ENCODE data around the gene PIP5K1B.

PIP5K1B gene

DNA sequence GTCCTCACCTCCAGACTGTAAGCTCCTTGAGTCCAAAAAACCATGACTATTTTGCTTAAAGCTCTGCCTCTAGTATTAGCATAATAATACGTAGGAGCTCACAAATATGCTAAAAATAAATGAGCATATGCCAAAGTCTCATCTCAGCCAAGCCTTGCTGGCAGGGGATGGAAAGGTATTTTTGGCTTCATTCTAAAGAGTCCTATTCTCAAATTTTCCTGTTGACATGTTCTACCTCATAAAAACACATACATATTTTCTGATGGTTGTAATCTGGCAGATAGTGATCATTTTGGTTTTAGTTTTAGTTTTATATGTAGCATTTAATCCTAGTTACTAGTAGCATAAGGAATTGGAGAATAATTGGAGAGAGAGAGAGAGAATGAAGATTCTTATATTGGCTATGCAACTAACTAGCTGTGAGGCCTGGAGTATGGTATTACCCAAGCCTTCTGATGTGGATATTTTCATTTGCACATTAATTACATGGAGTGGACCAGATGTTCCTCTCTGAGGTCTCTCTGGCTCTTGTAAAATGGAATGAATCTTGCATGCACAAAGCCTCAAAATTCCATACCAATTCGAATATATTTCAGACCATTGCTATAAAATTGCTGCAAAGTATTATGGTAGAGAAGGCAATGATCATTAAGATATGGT lies 55.8 kb downstream of the PIP5K1B start:
- Histone ChIP-seq H3K9ac (ENCODE audit: insufficient read length) (no peak overlapping the region), H3K4me3 (no peak overlapping the region), H3K9me3 (ENCODE audit: low read depth, low read length) (no peaks in the 10 kb centered on the region), H3K27ac (no peak overlapping the region), H3K36me3 (ENCODE audit: insufficient read depth, low read length) (no peaks in the 10 kb centered on the region)
- DNase-seq (ENCODE audit: low read depth, low spot score), result no peak
- TF ChIP-seq POLR2AphosphoS5 (IDR thresholded peaks at IDR 0.05; ENCODE audit: borderline replicate concordance, low read depth, low read length), result no peak
- no peak for TF ChIP-seq FOXP2 (optimal IDR thresholded peaks at IDR 0.05; ENCODE audit: control extremely low read depth, extremely low read length, insufficient read depth)
- no peak for TF ChIP-seq EZH2 (IDR thresholded peaks at IDR 0.05)

DNA sequence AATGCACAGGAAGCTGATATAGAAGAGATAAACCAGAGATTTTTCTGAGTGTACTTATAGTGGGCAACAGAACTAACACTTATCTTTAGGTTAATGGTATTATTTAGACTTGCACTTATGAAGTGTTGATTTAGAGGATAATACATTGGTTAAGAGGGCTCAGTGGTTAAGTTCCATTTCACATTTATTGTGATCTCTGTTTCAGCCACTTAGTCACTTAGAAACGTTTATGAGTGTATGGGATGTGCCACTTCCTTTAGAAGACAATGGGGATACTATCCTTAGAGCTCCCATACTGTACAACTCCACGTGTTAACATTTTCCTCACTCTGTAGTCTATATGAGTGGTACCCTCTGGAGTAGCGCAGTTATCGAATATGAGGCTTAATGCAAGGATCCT lies 57.5 kb downstream of the PIP5K1B start:
- TF ChIP-seq EZH2 (IDR thresholded peaks at IDR 0.05), result no peak
- no peak for TF ChIP-seq POLR2AphosphoS5 (IDR thresholded peaks at IDR 0.05; ENCODE audit: borderline replicate concordance, low read depth, low read length)
- no peak for TF ChIP-seq FOXP2 (optimal IDR thresholded peaks at IDR 0.05; ENCODE audit: control extremely low read depth, extremely low read length, insufficient read depth)

DNA sequence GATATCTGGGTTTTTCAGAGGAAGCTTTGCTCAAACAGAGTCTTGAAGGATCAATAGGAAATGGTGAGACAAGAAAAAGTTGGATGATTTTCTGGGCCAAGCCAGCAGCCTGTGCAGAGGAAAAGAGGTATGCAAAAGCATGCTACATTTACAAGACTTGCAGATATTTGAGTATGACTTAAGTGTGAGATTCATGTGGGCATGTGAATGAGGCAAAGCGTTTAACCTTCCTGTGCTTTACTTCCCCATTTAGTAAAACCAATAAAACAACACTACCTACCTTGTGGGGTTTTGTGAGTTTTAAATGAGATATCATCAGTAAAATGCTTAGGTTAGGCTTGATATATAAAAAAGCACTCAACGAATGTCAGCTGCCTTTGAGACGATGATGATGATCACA lies 58.1 kb downstream of the PIP5K1B start:
- no peak overlapping the region for H3K4me3 ChIP-seq
- no peak for TF ChIP-seq EZH2 (IDR thresholded peaks at IDR 0.05)
- TF ChIP-seq FOXP2 (optimal IDR thresholded peaks at IDR 0.05; ENCODE audit: control extremely low read depth, extremely low read length, insufficient read depth), result no peak
- H3K36me3 ChIP-seq (ENCODE audit: insufficient read depth, low read length), result no peaks in the 10 kb centered on the region
- H3K9me3 ChIP-seq (ENCODE audit: low read depth, low read length), result no peaks in the 10 kb centered on the region
- no peak overlapping the region for H3K27ac ChIP-seq
- no peak for DNase-seq (ENCODE audit: low read depth, low spot score)
- H3K9ac ChIP-seq (ENCODE audit: insufficient read length), result no peak overlapping the region

More for the DNA sequence above, 57.5 kb downstream of the PIP5K1B start:
- Histone ChIP-seq H3K4me3 (no peak overlapping the region), H3K9ac (ENCODE audit: insufficient read length) (no peak overlapping the region), H3K36me3 (ENCODE audit: insufficient read depth, low read length) (no peaks in the 10 kb centered on the region), H3K9me3 (ENCODE audit: low read depth, low read length) (no peaks in the 10 kb centered on the region), H3K27ac (no peak overlapping the region)
- no peak for DNase-seq (ENCODE audit: low read depth, low spot score)

DNA sequence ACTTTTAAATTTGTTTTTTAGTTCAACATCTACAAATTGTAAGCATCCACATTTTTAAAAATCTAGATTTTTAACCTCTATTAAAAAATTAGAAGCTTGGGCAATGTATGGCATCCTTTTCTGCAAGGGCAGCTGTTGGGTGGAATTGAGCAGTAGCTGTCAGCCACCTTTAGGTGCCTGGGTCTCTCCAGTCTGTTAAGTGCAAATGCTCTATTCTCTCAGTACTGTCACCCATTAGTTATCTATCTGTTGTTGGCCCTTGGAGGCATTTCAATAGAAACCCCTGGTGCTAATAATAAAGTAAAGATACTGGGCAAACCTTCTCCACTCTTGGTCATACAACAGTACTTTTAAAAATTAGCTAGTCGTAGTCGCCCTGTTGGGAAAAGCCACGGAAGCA lies 63.6 kb downstream of the PIP5K1B start:
- no peaks in the 10 kb centered on the region for H3K36me3 ChIP-seq (ENCODE audit: insufficient read depth, low read length)
- TF ChIP-seq EZH2 (IDR thresholded peaks at IDR 0.05) (no peak), POLR2AphosphoS5 (IDR thresholded peaks at IDR 0.05; ENCODE audit: borderline replicate concordance, low read depth, low read length) (no peak), FOXP2 (optimal IDR thresholded peaks at IDR 0.05; ENCODE audit: control extremely low read depth, extremely low read length, insufficient read depth) (no peak)
- H3K4me3 ChIP-seq, result no peak overlapping the region
- H3K27ac ChIP-seq, result no peak overlapping the region
- H3K9me3 ChIP-seq (ENCODE audit: low read depth, low read length), result no peaks in the 10 kb centered on the region
- no peak overlapping the region for H3K9ac ChIP-seq (ENCODE audit: insufficient read length)
- DNase-seq (ENCODE audit: low read depth, low spot score), result no peak

DNA sequence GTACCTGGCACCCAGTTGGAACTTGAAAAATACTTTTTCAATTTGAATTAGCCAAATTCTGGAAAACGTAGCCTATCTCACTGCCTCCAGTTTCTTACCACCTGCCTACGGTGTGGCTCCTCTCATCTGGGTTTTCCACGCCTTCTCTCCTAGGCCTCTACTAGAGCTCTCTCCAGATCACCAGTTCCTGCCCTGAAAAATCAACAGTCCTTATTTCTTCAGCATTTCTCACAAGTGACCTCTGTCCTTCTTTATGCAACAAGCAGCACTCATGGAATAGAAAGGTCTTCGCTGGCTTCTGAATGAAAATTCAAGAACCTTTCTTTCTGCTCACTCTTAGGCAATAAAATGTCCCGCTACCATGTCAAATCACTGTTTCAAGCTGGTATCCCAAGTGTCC lies 64.8 kb downstream of the PIP5K1B start:
- Histone ChIP-seq H3K9me3 (ENCODE audit: low read depth, low read length) (no peaks in the 10 kb centered on the region), H3K4me3 (no peak overlapping the region), H3K9ac (ENCODE audit: insufficient read length) (no peak overlapping the region), H3K27ac (no peak overlapping the region), H3K36me3 (ENCODE audit: insufficient read depth, low read length) (no peaks in the 10 kb centered on the region)
- no peak for DNase-seq (ENCODE audit: low read depth, low spot score)
- TF ChIP-seq FOXP2 (optimal IDR thresholded peaks at IDR 0.05; ENCODE audit: control extremely low read depth, extremely low read length, insufficient read depth) (no peak), EZH2 (IDR thresholded peaks at IDR 0.05) (no peak), POLR2AphosphoS5 (IDR thresholded peaks at IDR 0.05; ENCODE audit: borderline replicate concordance, low read depth, low read length) (no peak)

DNA sequence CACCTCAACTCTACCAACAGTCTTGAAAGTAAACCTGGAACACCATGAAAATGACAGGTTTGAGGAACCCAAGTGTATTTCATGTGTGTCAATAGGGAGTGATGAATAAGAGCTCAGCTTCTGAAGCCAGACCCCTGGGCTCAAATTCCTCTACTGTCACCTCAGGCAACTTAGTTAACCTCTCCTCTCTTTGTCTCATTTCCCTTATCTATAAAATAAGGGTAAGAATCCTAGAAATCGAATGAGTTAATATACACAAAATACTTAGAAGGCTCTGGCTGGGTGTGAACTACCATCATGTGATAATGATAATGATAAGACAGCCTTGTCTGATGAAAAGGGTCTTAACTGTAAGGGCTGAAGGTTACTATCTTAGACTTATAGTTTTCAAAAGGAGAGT lies 66.3 kb downstream of the PIP5K1B start:
- no peak overlapping the region for H3K27ac ChIP-seq
- no peak overlapping the region for H3K4me3 ChIP-seq
- no peaks in the 10 kb centered on the region for H3K36me3 ChIP-seq (ENCODE audit: insufficient read depth, low read length)
- TF ChIP-seq FOXP2 (optimal IDR thresholded peaks at IDR 0.05; ENCODE audit: control extremely low read depth, extremely low read length, insufficient read depth), result no peak
- no peak for TF ChIP-seq POLR2AphosphoS5 (IDR thresholded peaks at IDR 0.05; ENCODE audit: borderline replicate concordance, low read depth, low read length)
- no peak for TF ChIP-seq EZH2 (IDR thresholded peaks at IDR 0.05)
- no peaks in the 10 kb centered on the region for H3K9me3 ChIP-seq (ENCODE audit: low read depth, low read length)
- H3K9ac ChIP-seq (ENCODE audit: insufficient read length), result no peak overlapping the region
- no peak for DNase-seq (ENCODE audit: low read depth, low spot score)

DNA sequence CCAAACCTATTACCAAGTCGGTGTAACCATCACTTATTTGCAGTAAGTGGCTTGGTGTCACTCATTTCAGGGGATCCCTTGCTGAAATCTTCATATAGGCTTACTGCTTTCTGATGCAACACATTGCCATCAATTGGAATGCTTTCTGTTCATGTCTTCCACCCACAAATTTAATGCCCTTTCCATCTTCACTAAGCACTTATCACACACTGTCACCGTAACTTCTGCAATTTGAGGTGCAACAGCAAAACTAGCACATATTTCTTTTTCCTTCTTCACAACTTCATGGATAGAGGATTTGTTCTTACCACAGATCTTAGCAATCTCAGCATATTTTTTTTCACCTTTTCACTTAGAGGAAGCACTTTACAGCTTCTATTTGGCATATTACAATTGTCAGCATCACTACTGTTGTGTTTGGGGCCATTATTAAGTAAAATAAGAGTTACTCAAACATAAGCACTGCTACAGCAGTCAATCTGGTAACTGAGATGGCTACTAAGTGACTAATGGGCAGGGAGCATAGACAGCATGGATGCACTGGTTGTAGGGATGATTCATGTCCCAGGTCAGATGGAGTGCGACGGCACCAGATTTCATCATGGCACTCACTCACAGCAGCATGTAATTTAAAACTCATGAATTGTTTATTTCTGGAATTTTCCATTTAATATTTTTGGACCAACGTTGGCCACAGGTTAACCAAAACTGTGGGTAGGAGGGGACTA lies 70.1 kb downstream of the PIP5K1B start:
- Histone ChIP-seq H3K4me3 (no peak overlapping the region), H3K9ac (ENCODE audit: insufficient read length) (no peak overlapping the region), H3K36me3 (ENCODE audit: insufficient read depth, low read length) (no peaks in the 10 kb centered on the region), H3K27ac (no peak overlapping the region), H3K9me3 (ENCODE audit: low read depth, low read length) (no peaks in the 10 kb centered on the region)
- TF ChIP-seq EZH2 (IDR thresholded peaks at IDR 0.05) (no peak), FOXP2 (optimal IDR thresholded peaks at IDR 0.05; ENCODE audit: control extremely low read depth, extremely low read length, insufficient read depth) (no peak), POLR2AphosphoS5 (IDR thresholded peaks at IDR 0.05; ENCODE audit: borderline replicate concordance, low read depth, low read length) (no peak)
- no peak for DNase-seq (ENCODE audit: low read depth, low spot score)

DNA sequence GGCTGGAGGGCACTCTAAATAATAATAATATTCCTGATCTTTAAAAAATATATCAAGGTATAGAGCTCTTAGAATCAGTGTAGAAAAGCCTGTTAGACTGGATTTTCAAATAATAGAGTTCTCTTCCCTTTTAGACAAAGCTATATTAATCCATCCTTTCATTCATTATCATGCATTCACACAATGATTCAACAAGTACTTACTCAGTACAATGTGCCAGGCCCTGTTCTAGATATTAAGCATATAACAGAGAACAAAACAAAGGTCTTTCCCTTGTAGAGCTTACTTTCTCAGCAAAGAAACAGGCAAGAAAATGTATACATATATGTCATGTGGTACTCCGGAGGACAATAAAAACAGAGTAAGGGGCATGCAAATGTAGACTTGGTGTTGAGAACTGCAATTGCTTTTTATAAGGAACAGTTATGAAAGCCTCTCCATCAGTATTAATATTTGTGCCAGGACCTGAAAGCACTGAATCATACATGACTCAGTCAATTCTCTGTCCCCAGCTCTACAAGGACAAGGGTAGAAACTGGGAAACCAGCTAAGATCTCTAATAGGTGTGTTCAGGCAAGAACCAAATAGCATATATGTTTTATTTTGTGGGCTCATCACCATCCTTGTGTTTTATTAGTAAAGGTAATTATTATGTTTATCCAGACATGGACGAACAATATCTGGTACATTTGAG lies 72.2 kb downstream of the PIP5K1B start:
- TF ChIP-seq POLR2AphosphoS5 (IDR thresholded peaks at IDR 0.05; ENCODE audit: borderline replicate concordance, low read depth, low read length) (no peak), FOXP2 (optimal IDR thresholded peaks at IDR 0.05; ENCODE audit: control extremely low read depth, extremely low read length, insufficient read depth) (no peak), EZH2 (IDR thresholded peaks at IDR 0.05) (no peak)
- H3K9ac ChIP-seq (ENCODE audit: insufficient read length), result no peak overlapping the region
- H3K4me3 ChIP-seq, result no peak overlapping the region
- DNase-seq (ENCODE audit: low read depth, low spot score), result no peak
- no peaks in the 10 kb centered on the region for H3K36me3 ChIP-seq (ENCODE audit: insufficient read depth, low read length)
- no peak overlapping the region for H3K27ac ChIP-seq
- H3K9me3 ChIP-seq (ENCODE audit: low read depth, low read length), result no peaks in the 10 kb centered on the region
